BLaER1 (cell line): Measurements from ENCODE around the gene MCCC2.
"Not testable (repeated sequence)": the region's sequence is repeated elsewhere in the genome, so short reads cannot be mapped to it uniquely, and the experiment has no call there.

Experiments
- H3K27ac ChIP-seq: shearing (Covaris generic); formaldehyde crosslinking; 2 replicates; pipeline ENCODE4 v1.8.1; 2022
- H3K27me3 ChIP-seq: shearing (Covaris generic); formaldehyde crosslinking; 2 replicates; pipeline ENCODE4 v1.8.1; 2022
- H3K36me3 ChIP-seq: shearing (Covaris generic); formaldehyde crosslinking; 2 replicates; pipeline ENCODE4 v1.8.1; 2022
- H3K4me1 ChIP-seq: shearing (Covaris generic); formaldehyde crosslinking; 2 replicates; pipeline ENCODE4 v1.8.1; 2022
- H3K4me2 ChIP-seq: shearing (Covaris generic); formaldehyde crosslinking; 2 replicates; pipeline ENCODE4 v1.8.1; 2022
- H3K4me3 ChIP-seq: shearing (Covaris generic); formaldehyde crosslinking; 2 replicates; pipeline ENCODE4 v1.8.1; 2022
- H3K9ac ChIP-seq: shearing (Covaris generic); formaldehyde crosslinking; 2 replicates; pipeline ENCODE4 v1.8.1; 2022
- H3K9me3 ChIP-seq: shearing (Covaris generic); formaldehyde crosslinking; 2 replicates; pipeline ENCODE4 v1.8.1; 2022
- H4K20me1 ChIP-seq: shearing (Covaris generic); formaldehyde crosslinking; 2 replicates; pipeline ENCODE4 v1.8.1; 2022
- Cebpa-rat ChIP-seq: shearing (Covaris generic); IDR thresholded peaks from 2 replicates; pipeline ENCODE4 v1.8.1; 2022

The MCCC2 gene

DNA sequence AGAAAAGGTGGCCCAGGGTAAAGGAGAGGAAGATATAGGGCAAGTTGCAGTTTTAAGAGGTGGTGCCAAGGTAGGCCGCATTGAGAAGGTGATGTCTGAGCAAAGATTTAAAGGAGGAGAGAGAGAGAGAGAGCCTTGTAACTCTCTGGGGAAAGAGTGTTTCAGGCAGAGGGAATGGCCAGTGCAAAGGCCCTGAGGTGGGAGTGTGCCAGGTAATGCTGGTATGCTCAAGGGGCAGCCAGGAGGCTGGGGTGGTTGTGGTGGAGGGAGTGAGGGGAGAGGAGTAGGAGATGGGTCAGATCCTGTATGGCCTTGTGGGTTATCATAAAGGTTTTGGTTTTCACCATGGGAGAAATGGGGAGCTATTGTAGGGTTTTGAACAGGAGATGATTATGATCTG, 9.9 kb downstream of the MCCC2 start:
- TF ChIP-seq Cebpa-rat = no peak
- no peaks in the 10 kb centered on the region for H3K9me3 ChIP-seq
- H4K20me1 ChIP-seq = no peaks in the 10 kb centered on the region
- no peaks in the 10 kb centered on the region for H3K4me1 ChIP-seq
- H3K9ac ChIP-seq = no peak overlapping the region
- no peak overlapping the region for H3K27ac ChIP-seq
- no peak overlapping the region for H3K4me3 ChIP-seq
- no peak overlapping the region for H3K4me2 ChIP-seq
- H3K27me3 ChIP-seq = no peaks in the 10 kb centered on the region
- H3K36me3 ChIP-seq = peaks cover 69% of the 10 kb centered on the region

DNA sequence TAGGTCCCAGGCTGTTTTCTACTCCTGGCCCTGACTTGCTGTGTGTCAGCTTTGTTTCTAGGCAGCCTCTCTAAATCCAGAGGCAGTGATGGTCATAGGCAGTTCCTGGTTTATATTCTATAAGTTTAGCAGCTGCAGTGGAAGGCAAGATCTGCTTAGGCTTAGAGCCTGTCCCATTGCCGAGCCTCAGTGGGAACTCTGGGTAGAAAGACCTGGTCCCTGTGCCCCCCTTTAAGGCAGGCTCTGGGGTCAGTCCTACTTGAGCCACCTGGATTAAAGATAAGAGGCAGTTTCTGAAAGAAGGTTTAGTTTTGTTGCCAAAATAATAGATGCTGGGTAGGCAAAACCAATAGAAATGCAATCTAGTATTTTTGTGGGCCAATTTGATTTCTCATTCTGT, 13.6 kb downstream of the MCCC2 start:
- no peaks in the 10 kb centered on the region for H3K9me3 ChIP-seq
- H3K27ac ChIP-seq = no peak overlapping the region
- H3K36me3 ChIP-seq = peaks cover 73% of the 10 kb centered on the region
- H3K4me1 ChIP-seq = no peaks in the 10 kb centered on the region
- H3K4me3 ChIP-seq = no peak overlapping the region
- no peaks in the 10 kb centered on the region for H4K20me1 ChIP-seq
- H3K27me3 ChIP-seq = no peaks in the 10 kb centered on the region
- no peak for TF ChIP-seq Cebpa-rat
- no peak overlapping the region for H3K9ac ChIP-seq
- H3K4me2 ChIP-seq = no peak overlapping the region

DNA sequence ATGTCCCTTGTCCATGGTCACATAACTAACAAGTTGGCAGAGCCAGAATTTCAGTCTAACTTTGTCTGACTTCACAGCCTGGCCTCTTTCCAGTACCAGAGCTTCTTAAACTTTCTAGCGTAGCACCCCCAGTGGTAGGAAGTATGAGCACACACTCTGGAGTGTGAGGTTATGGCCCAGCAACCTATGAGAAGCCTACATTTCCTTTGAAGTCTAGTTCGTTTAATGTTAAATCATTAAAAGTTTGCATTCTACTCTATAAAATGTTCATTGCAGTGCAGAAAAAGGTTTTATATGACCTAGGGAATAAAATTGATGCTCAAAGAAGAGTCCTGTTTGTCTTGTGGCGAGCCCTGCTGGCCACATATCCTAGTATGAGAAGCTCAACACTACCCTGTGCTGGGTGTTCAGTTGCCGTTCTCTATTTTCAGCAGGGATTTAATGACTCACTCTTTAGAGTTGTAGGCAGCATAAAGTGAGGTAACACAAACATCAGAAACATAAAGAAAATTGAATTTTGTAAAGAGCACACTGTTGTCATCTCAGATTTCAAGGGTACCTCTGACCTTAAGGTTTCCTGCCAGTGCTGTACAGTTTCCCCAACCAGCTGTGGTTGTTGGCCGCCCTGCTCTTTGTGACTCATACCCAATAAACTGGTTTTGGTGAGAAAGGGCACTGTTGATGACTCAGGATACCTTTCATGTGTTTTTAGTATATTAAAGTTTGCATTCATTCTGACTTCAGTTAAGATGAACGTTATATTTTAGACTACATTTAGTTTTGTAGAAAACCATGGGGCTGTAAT, 14.3 kb downstream of the MCCC2 start:
- Histone ChIP-seq H4K20me1 (no peaks in the 10 kb centered on the region), H3K27me3 (no peaks in the 10 kb centered on the region), H3K9ac (no peak overlapping the region), H3K4me2 (no peak overlapping the region), H3K27ac (no peak overlapping the region), H3K9me3 (no peaks in the 10 kb centered on the region), H3K36me3 (peaks cover 70% of the 10 kb centered on the region), H3K4me3 (no peak overlapping the region), H3K4me1 (no peaks in the 10 kb centered on the region)
- no peak for TF ChIP-seq Cebpa-rat

DNA sequence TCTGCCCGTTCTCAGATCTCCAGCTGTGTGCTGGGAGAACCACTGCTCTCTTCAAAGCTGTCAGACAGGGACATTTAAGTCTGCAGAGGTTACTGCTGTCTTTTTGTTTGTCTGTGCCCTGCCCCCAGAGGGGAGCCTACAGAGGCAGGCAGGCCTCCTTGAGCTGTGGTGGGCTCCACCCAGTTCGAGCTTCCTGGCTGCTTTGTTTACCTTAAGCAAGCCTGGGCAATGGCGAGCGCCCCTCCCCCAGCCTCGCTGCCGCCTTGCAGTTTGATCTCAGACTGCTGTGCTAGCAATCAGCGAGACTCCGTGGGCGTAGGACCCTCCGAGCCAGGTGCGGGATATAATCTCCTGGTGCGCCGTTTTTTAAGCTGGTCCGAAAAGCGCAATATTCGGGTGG, 22.8 kb downstream of the MCCC2 start:
- not testable (repeated sequence) for H3K27me3 ChIP-seq, H3K27ac ChIP-seq, H3K4me1 ChIP-seq, H3K9ac ChIP-seq, H4K20me1 ChIP-seq, H3K4me3 ChIP-seq, H3K9me3 ChIP-seq, H3K4me2 ChIP-seq
- H3K36me3 ChIP-seq = peaks cover 26% of the 10 kb centered on the region; the same call in 1 of the 2 replicates

DNA sequence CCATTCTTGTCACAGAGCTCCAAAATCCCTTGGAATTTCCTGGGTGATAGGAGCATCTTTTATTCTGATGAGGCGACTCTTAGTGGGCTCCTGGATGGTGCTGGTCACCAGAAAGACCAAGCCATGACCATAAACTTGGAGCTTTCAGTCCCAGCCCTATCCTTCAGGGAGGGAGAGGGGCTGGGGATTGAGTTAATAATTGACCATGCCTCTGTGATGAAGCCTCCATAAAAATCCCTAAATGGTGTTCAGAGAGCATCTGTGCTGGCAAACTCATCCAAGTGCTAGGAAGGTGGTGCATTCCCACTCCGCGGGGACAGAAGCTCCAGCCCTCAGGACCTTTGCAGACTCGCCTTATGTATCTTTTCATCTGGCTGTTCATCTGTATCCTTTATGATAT, 28.7 kb downstream of the MCCC2 start:
- no peak overlapping the region for H3K27ac ChIP-seq
- no peaks in the 10 kb centered on the region for H3K27me3 ChIP-seq
- no peaks in the 10 kb centered on the region for H4K20me1 ChIP-seq
- peaks cover 52% of the 10 kb centered on the region for H3K36me3 ChIP-seq
- no peaks in the 10 kb centered on the region for H3K9me3 ChIP-seq
- no peaks in the 10 kb centered on the region for H3K4me1 ChIP-seq
- no peak overlapping the region for H3K4me2 ChIP-seq
- no peak for TF ChIP-seq Cebpa-rat
- H3K4me3 ChIP-seq = no peak overlapping the region
- H3K9ac ChIP-seq = no peak overlapping the region

DNA sequence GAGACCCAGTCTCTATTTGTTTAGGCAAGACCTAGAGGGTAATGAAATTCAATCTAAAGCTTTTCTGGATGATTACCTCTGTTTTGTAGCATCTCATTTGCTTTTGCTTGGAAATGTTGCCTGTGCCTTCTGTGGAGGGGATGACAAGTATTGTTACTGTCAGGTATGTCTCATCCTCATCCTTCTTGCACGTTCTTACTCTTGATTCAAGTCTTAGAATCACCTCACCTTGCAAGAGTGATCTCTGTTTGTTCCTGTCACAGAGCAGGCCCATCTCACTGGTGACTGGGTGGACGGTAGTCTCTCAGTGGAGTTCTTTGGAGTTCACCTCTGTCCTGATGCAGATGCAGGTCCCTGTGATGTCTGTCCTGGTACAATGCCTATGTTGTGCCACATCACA, 33.5 kb downstream of the MCCC2 start:
- Histone ChIP-seq H4K20me1 (no peaks in the 10 kb centered on the region), H3K4me3 (no peak overlapping the region), H3K9ac (no peak overlapping the region), H3K4me2 (no peak overlapping the region), H3K9me3 (no peaks in the 10 kb centered on the region), H3K27ac (no peak overlapping the region), H3K36me3 (peaks cover 48% of the 10 kb centered on the region), H3K4me1 (no peaks in the 10 kb centered on the region), H3K27me3 (no peaks in the 10 kb centered on the region)
- TF ChIP-seq Cebpa-rat = no peak

DNA sequence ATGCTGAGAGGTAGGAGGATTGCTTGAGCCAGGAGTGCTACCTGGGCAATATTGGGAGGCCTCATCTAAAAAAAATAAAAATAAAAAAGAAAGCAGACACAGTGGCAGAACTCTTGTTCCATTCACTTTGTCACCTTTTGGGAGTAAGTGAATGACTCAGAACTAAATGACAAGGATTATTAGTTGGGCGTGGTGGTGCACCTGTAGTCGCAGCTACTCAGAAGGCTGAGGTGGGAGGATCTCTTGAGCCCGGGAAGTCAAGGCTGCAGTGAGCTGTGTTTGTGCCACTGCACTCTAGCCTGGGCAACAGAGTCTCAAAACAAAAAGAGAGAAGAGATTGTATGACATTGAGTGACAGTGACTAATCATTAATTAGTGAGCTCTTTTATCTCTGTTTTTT, 34.1 kb downstream of the MCCC2 start:
- H4K20me1 ChIP-seq = no peaks in the 10 kb centered on the region
- no peak overlapping the region for H3K9ac ChIP-seq
- H3K9me3 ChIP-seq = no peaks in the 10 kb centered on the region
- TF ChIP-seq Cebpa-rat = no peak
- no peak overlapping the region for H3K4me2 ChIP-seq
- no peak overlapping the region for H3K4me3 ChIP-seq
- H3K27me3 ChIP-seq = no peaks in the 10 kb centered on the region
- H3K36me3 ChIP-seq = peaks cover 42% of the 10 kb centered on the region
- H3K27ac ChIP-seq = no peak overlapping the region
- H3K4me1 ChIP-seq = no peaks in the 10 kb centered on the region

DNA sequence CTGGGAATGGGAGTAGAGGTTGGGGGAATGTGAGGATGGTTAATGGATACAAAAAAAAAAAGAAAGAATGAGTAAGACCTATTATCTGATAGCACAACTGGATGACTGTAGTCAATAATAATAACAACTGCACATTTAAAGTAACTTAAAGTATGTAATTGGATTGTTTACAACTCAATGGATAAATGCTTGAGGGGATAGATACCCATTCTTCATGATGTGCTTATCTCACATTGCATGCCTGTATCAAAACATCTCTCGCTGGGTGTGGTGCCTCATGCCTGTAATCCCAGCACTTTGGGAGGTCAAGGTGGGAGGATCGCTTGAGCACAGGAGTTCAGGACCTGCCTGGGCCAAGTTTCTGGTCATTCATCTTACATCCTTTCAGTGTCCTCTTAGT, 34.6 kb downstream of the MCCC2 start:
- Histone ChIP-seq H3K36me3 (peaks cover 41% of the 10 kb centered on the region), H3K4me2 (no peak overlapping the region), H3K4me3 (no peak overlapping the region), H3K27me3 (no peaks in the 10 kb centered on the region), H3K9me3 (no peaks in the 10 kb centered on the region), H4K20me1 (no peaks in the 10 kb centered on the region), H3K9ac (no peak overlapping the region), H3K27ac (no peak overlapping the region), H3K4me1 (no peaks in the 10 kb centered on the region)
- no peak for TF ChIP-seq Cebpa-rat

DNA sequence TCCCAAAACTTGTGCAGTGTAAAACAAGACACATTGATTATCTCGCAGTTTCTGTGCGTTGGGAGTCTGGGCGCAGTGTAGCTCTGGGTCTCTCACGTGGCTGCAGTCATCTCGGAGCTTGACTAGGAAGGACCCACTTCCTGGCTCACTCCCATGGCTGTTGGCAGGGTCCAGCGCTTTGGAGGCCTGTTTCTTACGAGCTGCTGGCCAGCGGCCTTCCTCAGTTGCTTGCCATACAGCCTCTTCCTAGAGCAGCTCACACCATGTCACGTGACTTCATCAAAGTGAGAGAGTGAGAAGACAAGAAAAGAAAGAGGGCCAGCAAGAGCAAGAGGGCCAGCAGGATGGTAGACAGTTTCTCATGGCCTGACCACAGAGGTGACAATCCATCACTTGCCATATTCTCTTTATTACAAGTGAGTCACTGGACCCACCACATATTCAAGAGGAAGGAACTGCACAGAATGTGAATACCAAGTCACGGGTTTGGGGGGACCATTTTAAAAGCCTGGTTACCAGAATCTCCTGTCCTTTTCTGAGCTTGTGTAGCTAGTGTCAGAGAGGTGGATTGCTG, 36.2 kb downstream of the MCCC2 start:
- no peak overlapping the region for H3K9ac ChIP-seq
- H3K9me3 ChIP-seq = no peaks in the 10 kb centered on the region
- H3K27me3 ChIP-seq = no peaks in the 10 kb centered on the region
- no peak overlapping the region for H3K4me2 ChIP-seq
- no peaks in the 10 kb centered on the region for H3K4me1 ChIP-seq
- H3K36me3 ChIP-seq = peaks cover 38% of the 10 kb centered on the region
- H3K27ac ChIP-seq = no peak overlapping the region
- TF ChIP-seq Cebpa-rat = no peak
- no peaks in the 10 kb centered on the region for H4K20me1 ChIP-seq
- no peak overlapping the region for H3K4me3 ChIP-seq

DNA sequence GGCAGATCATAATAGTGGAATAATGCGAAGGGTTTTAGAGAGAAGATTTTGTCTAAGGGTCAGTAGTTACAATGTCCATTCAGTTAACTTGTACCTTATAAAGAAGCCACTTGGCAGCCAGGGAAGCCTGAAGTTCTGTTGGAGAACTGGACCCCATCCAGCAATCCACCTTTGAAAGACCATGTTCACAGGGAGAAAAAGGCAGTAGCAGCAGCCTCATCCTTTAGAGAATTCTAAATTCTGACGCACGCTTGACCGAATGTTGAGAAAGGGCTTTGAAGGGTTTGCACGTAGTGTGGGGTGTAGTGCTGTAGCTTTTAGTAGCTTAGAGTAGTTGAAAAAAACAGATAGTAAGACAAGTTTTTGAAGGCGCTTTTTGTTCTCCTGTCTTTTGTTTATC, 42.8 kb downstream of the MCCC2 start:
- no peak for TF ChIP-seq Cebpa-rat
- 0 out of 2 replicates have a peak, but pooled peaks cover 4% of the 10 kb centered on the region for H3K4me1 ChIP-seq
- H3K9ac ChIP-seq = no peak overlapping the region
- H3K9me3 ChIP-seq = no peaks in the 10 kb centered on the region
- H3K27me3 ChIP-seq = no peaks in the 10 kb centered on the region
- no peak overlapping the region for H3K4me2 ChIP-seq
- H3K36me3 ChIP-seq = peaks cover 34% of the 10 kb centered on the region
- H3K27ac ChIP-seq = no peak overlapping the region
- no peak overlapping the region for H3K4me3 ChIP-seq
- H4K20me1 ChIP-seq = no peaks in the 10 kb centered on the region
